ENCODE results near the gene PLK2. TPM values are rescaled to one million over a fixed set of nuclear protein-coding genes. Genes with fewer than 3 reads are reported as not detected.

PLK2 gene
- total RNA-seq, 1 experiment from 2014 or later, result 381 TPM

GRCh38 chr5:58481066-58481676 is 21.3 kb upstream of the PLK2 start:
- DNase-seq (ENCODE audit: low spot score), result no peak

DNA sequence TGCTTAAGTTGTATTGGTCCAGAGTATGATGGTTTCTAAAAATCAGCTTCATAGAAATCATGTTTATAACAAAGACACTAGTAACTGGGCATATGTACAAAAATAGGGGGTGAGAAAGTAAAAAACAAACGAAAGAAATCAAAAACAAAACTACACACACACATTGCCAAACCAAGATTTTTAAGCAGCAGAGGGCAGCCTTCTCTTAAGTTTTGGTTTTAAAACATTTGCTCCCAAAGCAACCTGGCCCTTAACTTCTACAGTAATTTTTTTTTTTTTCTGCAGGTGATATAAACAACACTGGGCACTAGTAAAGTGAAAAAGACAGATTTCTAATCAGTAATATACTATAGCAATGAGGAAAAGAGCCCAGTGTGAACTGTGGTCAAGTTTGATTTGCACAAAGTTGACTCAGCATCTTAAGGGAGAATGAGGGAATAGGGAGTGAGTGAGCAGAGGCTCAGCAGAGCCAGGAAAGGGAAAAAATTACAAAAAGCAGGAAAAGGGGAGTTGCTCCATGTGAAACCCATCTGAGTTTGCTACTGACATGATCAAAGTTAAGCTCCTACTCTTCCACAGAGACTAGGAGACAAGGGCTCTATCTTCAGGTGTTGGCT is 18.0 kb upstream of the PLK2 start:
- no peak for DNase-seq (ENCODE audit: low spot score)

DNA sequence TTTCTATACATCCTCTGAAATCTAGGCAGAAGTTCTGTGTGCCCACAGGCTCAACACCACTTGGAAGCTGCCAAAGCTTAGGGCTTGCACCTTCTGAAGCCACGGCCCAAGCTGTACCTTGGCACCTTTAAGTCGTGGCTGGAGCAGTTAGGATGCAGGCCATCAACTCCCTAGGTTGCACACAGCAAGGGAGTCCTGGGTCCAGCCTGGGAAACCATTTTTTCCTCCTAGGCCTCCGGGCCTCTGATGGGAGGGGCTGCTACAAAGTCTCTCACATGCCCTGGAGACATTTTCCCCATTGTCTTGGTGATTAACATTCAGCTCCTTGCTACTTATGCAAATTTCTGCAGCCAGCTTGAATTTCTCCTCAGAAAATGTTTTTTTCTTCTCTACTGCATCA is 15.5 kb upstream of the PLK2 start:
- DNase-seq (ENCODE audit: low spot score), result no peak

DNA sequence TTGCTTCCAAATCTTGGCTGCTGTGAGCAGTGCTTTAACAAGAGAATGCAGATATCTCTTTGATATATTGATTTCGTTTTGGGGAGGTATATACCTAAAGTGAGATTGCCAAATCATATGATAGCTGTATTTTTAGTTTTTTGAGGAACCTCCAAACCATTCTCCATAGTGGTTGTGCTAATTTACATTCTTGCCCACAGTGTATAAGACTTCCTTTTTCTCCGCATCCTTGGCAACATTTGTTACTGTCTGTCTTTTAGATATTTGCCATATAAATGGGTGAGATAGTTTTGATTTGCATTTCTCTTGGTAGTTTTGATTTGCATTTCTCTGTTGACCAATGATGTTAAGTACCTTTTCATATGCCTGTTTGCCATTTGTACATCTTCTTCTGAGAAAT is 10.0 kb upstream of the PLK2 start:
- DNase-seq (ENCODE audit: low spot score), result no peak

DNA sequence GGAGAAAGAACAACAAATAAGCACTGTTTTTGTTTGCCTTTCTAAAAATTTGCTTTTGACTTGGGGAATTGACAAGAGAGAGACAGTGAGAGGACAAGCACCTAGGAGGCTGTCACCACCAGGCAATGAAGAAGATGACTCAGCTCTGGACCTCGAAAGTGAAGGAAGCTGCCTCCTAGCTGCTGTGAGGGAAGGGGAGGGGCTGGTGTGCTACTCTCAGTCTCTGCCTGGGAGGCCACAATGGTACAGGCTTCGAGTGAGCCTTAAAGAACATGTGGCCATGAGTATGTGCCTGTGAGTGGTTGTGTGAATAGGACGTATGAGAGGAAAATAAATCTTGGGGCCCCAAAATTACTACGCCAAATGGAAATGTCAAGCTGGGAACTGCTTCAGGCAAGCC is 7.1 kb upstream of the PLK2 start:
- peak; percentile 64 for DNase-seq (ENCODE audit: low spot score)

GRCh38 chr5:58462623-58463230 is 2.8 kb upstream of the PLK2 start:
- peak; percentile 63 for DNase-seq (ENCODE audit: low spot score)

GRCh38 chr5:58462154-58462553 is 2.3 kb upstream of the PLK2 start:
- no peak for DNase-seq (ENCODE audit: low spot score)

- DNase-seq (ENCODE audit: low spot score), result peak; percentile 86
Observed at GRCh38 chr5:58460732-58461286, 923 bp upstream of the PLK2 start.

DNA sequence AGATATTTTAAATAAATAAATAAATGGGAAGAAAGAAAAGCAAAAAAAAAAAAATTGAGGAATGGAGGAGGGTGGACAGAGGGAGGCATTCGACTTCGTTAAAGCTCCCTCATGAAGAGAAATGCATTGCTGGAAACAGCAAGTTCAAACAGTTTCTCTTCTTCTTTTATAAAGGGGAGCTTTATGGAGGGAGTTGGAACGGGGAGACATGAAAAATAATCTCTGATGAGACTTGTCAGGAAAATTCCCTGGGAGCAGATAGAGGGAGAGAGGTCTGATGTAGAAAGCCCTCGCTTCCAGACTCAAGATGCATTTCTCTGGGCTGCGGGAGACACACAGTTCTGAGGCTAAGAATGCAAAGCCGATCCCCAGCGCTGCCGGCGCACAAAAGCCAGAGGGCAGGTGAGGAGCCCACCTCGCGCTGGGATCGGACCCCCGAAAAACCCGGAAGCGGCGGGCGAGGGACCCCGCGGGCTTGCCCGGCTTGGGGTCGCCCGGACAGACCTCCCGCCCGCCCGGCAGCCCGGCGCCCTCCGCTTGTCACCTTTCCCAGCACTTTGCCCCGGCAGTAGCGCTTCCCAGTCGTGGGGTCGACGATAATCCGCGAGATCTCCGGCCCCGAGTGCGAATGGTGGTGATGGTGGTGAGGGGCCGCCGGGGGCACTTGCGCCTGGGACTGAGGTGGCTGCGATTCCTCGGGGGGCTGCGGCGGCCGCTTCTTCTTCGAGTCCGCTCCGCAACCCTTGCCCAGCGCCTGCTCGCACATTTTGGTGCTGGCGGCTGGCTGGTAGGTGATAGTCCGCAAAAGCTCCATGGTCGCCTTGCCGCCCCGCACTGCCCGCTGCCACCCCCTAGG is 512 bp downstream of the PLK2 start:
- DNase-seq (ENCODE audit: low spot score), result no peak

GRCh38 chr5:58458743-58459145 is 1.1 kb downstream of the PLK2 start:
- peak; percentile 74 for DNase-seq (ENCODE audit: low spot score)

- no peak for DNase-seq (ENCODE audit: low spot score)
Observed at GRCh38 chr5:58458141-58458742, 1.6 kb downstream of the PLK2 start.

- DNase-seq (ENCODE audit: low spot score), result no peak
Observed at GRCh38 chr5:58457050-58457449, 2.8 kb downstream of the PLK2 start.

- DNase-seq (ENCODE audit: low spot score), result no peak
Observed at GRCh38 chr5:58456486-58456885, 3.4 kb downstream of the PLK2 start.

DNA sequence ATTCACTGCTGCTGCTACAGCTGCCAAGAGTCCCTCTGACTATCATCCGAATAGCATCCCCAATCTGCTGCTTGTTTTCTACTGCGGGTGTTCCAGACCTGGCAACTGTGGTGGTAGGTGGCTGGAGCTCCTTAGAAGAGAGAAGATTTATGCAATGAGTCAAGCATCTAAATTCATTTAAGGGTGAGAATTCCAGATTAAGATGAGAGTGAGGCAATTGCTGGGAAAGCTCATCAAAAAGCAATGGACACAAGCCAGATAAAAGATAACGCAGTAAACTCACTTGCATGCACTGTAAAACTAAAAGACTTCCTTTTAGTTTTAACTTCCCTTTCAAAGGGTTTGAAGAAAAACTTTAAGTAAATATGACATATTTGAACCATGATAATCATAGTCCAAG is 3.9 kb downstream of the PLK2 start:
- no peak for DNase-seq (ENCODE audit: low spot score)

DNA sequence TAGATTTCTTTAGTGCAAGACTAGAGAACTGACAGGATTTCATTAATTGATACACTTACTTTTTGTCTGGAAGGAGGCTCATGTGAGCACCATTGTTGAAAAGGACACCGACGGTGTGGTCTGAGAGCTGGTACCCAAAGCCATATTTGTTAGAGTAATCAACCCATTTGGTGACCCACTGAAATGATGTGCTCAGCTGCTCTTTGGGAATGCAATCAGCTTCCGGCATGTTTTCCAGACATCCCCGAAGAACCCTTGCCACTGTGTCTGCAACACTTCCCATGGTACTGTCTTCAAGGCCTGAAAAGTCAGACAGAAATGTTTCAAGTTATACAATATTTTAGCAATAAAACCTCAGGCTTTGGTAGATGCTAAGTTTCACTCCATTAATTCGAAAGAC is 4.4 kb downstream of the PLK2 start:
- no peak for DNase-seq (ENCODE audit: low spot score)

- DNase-seq (ENCODE audit: low spot score), result no peak
Observed at GRCh38 chr5:58455066-58455465, 4.8 kb downstream of the PLK2 start.

- DNase-seq (ENCODE audit: low spot score), result no peak
Observed at GRCh38 chr5:58454025-58454424, 5.9 kb downstream of the PLK2 start.

DNA sequence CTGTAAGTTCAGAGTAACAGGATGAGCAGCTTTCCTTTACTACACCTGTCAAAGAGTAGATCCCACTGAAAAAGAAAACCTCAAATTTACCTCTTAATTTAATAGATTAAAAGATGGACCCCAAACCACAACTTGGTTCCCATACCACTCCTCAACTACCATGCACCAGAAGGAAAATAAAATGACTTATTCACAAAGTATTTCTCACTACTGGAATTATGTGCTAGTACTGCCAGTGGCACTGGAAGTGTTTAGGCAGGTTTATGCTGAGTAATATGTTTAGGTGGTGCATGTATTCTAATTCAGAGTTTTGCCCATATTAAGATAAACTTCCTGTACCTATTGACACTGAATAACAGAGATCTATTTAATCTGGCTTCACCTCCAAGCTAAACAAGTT is 6.6 kb downstream of the PLK2 start:
- DNase-seq (ENCODE audit: low spot score), result no peak

- DNase-seq (ENCODE audit: low spot score), result no peak
Observed at GRCh38 chr5:58452566-58453258, 7.2 kb downstream of the PLK2 start.

DNA sequence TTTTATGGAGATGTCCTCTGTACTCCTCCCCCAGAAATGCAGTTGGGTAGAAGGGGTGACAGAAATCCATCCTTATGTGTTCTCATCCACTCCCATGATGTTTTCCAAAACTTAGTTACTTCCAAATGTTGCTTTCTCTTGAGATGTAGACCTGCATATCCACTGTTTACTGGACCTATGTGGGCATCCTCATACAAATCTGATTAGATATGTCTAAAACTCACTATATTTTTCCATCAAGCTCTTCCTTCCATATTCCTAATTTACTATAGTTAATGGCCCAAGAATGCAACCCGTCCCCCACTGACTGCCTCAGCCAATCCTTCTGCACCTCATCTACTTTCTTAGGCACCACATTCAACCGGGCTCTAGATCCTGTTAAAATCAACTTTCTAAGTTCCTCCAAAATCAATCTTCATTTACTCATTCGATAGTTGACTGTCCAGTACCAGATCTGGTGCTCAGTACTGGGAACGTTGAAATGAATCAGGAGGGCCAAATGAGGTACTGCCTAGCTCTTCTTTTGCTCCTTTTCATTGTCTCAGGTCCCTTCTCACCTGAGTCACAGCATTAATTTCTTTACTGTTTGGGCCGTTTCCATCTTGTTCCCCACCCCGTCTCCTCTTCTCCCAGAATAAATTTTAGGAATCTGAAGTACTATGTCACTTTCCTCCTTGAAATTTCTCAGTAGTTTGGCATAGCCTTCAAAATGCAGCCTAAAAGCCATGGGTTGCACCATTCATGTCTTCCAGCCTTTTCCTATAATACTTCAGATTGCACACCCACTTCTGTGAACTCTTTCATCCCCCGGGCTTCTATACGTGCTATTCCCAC is 7.9 kb downstream of the PLK2 start:
- no peak for DNase-seq (ENCODE audit: low spot score)
